ENCODE results near the gene TUBAL3.

DNA sequence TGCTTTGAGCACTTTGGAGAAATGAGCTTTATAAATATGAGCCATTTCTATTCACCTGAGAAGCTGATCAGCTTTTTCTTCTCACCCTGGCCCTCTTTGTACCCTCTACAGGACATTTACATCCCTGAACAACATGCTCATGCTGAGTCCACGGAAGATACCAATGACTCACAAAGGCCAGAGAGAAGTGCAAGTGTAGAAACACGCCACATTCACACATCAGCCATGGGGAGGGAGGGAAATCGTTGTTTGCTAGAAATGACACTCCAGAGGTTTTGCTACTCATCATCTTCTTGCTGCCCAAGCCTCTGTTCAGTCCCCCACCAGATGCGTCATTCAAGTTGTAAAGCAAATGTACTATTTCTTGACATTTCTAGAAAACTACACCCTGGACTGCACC is 42.7 kb downstream of the TUBAL3 start:
- TF ChIP-seq, protein P1, sequence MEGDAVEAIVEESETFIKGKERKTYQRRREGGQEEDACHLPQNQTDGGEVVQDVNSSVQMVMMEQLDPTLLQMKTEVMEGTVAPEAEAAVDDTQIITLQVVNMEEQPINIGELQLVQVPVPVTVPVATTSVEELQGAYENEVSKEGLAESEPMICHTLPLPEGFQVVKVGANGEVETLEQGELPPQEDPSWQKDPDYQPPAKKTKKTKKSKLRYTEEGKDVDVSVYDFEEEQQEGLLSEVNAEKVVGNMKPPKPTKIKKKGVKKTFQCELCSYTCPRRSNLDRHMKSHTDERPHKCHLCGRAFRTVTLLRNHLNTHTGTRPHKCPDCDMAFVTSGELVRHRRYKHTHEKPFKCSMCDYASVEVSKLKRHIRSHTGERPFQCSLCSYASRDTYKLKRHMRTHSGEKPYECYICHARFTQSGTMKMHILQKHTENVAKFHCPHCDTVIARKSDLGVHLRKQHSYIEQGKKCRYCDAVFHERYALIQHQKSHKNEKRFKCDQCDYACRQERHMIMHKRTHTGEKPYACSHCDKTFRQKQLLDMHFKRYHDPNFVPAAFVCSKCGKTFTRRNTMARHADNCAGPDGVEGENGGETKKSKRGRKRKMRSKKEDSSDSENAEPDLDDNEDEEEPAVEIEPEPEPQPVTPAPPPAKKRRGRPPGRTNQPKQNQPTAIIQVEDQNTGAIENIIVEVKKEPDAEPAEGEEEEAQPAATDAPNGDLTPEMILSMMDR (optimal IDR thresholded peaks at IDR 0.05 in 1 of 3, IDR thresholded peaks at IDR 0.05 in 1 of 3, conservative IDR thresholded peaks at IDR 0.05 in 1 of 3; ENCODE audit: extremely low read depth in 1 of 3, insufficient read depth in 2 of 3, low read length in 3 of 3): no peak
- TF ChIP-seq EZH2 (IDR thresholded peaks at IDR 0.05; ENCODE audit: low read length): no peak
